GM12878 (cell line): ENCODE data around the gene AGAP1.

Source experiments
- BHLHE40 ChIP-seq, 2 experiments: fragments of 450-650 bp in 1 of 2; IDR thresholded peaks; 2 replicates each; pipeline ENCODE4 v1.6.1; 2011 to 2017; ENCODE audit warnings: low read depth in 2 of 2, borderline replicate concordance in 1 of 2, improper control_type of control experiment in 1 of 2, low read length in 1 of 2, mild to moderate bottlenecking in 1 of 2
- CEBPB ChIP-seq, 2 experiments: fragments of 150-350 bp in 1 of 2; IDR thresholded peaks; 2 replicates each; pipeline ENCODE4 v1.6.1; 2012 to 2014; ENCODE audit warnings: low read depth in 2 of 2, low read length in 2 of 2, borderline replicate concordance in 1 of 2, inconsistent platforms in 1 of 2
- CHD2 ChIP-seq: IDR thresholded peaks from 2 replicates; pipeline ENCODE4 v1.6.1; 2011; ENCODE audit warnings: low read depth, low read length, improper control_type of control experiment, borderline replicate concordance
- EP300 ChIP-seq, 2 experiments: fragments of 150-350 bp in 1 of 2; IDR thresholded peaks; 2 replicates each; pipeline ENCODE4 v1.6.1; 2011 to 2012; ENCODE audit warnings: low read depth in 2 of 2, low read length in 2 of 2, borderline replicate concordance in 1 of 2, improper control_type of control experiment in 1 of 2, inconsistent platforms in 1 of 2; ENCODE audit not compliant: control insufficient read depth in 1 of 2
- FOXM1 ChIP-seq: IDR thresholded peaks from 2 replicates; pipeline ENCODE4 v1.6.1; 2012; ENCODE audit warnings: low read depth, mild to moderate bottlenecking, inconsistent platforms, low read length, moderate library complexity
- KAT2A ChIP-seq: conservative IDR thresholded peaks from 2 replicates; pipeline ENCODE4 v1.6.1; 2011; ENCODE audit warnings: low read depth, low read length; ENCODE audit not compliant: control insufficient read depth
- POLR2A ChIP-seq: IDR thresholded peaks from 2 replicates; pipeline ENCODE4 v1.6.1; 2011; ENCODE audit warnings: low read depth, mild to moderate bottlenecking, low read length
- RAD21 ChIP-seq: IDR thresholded peaks from 2 replicates; pipeline ENCODE4 v1.6.1; 2011; ENCODE audit warnings: mild to moderate bottlenecking, low read depth, low read length, moderate library complexity; ENCODE audit not compliant: insufficient read depth
- TAF1 ChIP-seq: IDR thresholded peaks from 2 replicates; pipeline ENCODE4 v1.6.1; 2011; ENCODE audit warnings: mild to moderate bottlenecking, low read depth, low read length, borderline replicate concordance
- USF2 ChIP-seq: IDR thresholded peaks from 2 replicates; pipeline ENCODE4 v1.6.1; 2011; ENCODE audit warnings: low read depth, low read length, improper control_type of control experiment, borderline replicate concordance
- YY1 ChIP-seq: IDR thresholded peaks from 2 replicates; pipeline ENCODE4 v1.6.1; 2011; ENCODE audit warnings: low read depth, mild to moderate bottlenecking, low read length
- ZNF274 ChIP-seq: IDR thresholded peaks from one replicate; pipeline ENCODE4 v1.8.0; 2011; ENCODE audit not compliant: insufficient read length, insufficient read depth
- TF ChIP-seq, protein P1 (sequence below), 3 experiments: IDR thresholded peaks in 2 of 3; conservative IDR thresholded peaks in 1 of 3; 2 replicates each; pipeline ENCODE4 v1.5.1; 2011; ENCODE audit warnings: low read depth in 3 of 3, low read length in 3 of 3, mild to moderate bottlenecking in 3 of 3, control low read depth in 2 of 3, moderate library complexity in 2 of 3, inconsistent platforms in 1 of 3, mixed read lengths in 1 of 3; ENCODE audit not compliant: control insufficient read depth in 2 of 3, insufficient read depth in 1 of 3; ENCODE audit errors: extremely low read depth in 1 of 3
- TF ChIP-seq, protein P2 (sequence below): IDR thresholded peaks from 2 replicates; pipeline ENCODE4 v1.6.1; 2012; ENCODE audit warnings: low read depth, low read length, improper control_type of control experiment

GRCh38 chr2:235745597-235745996 lies 251.8 kb downstream of the AGAP1 start:
- TF ChIP-seq KAT2A: no peak
- TF ChIP-seq, protein P1, sequence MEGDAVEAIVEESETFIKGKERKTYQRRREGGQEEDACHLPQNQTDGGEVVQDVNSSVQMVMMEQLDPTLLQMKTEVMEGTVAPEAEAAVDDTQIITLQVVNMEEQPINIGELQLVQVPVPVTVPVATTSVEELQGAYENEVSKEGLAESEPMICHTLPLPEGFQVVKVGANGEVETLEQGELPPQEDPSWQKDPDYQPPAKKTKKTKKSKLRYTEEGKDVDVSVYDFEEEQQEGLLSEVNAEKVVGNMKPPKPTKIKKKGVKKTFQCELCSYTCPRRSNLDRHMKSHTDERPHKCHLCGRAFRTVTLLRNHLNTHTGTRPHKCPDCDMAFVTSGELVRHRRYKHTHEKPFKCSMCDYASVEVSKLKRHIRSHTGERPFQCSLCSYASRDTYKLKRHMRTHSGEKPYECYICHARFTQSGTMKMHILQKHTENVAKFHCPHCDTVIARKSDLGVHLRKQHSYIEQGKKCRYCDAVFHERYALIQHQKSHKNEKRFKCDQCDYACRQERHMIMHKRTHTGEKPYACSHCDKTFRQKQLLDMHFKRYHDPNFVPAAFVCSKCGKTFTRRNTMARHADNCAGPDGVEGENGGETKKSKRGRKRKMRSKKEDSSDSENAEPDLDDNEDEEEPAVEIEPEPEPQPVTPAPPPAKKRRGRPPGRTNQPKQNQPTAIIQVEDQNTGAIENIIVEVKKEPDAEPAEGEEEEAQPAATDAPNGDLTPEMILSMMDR (IDR thresholded peaks at IDR 0.05 in 2 of 3, conservative IDR thresholded peaks at IDR 0.05 in 1 of 3; ENCODE audit: control insufficient read depth in 2 of 3, extremely low read depth in 1 of 3, insufficient read depth in 1 of 3, low read depth in 3 of 3, low read length in 3 of 3): no peak
- no peak for TF ChIP-seq ZNF274
- no peak for TF ChIP-seq POLR2A
- no peak for TF ChIP-seq CHD2
- TF ChIP-seq YY1: no peak
- no peak for TF ChIP-seq EP300 (IDR thresholded peaks at IDR 0.05; ENCODE audit: borderline replicate concordance in 1 of 2, control insufficient read depth in 1 of 2, low read depth in 2 of 2, low read length in 2 of 2)
- TF ChIP-seq RAD21: no peak
- TF ChIP-seq FOXM1: no peak
- TF ChIP-seq, protein P2, sequence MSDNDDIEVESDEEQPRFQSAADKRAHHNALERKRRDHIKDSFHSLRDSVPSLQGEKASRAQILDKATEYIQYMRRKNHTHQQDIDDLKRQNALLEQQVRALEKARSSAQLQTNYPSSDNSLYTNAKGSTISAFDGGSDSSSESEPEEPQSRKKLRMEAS: no peak
- no peak for TF ChIP-seq BHLHE40 (IDR thresholded peaks at IDR 0.05; ENCODE audit: borderline replicate concordance in 1 of 2, low read depth in 2 of 2, low read length in 1 of 2)
- no peak for TF ChIP-seq USF2
- no peak for TF ChIP-seq CEBPB (IDR thresholded peaks at IDR 0.05; ENCODE audit: borderline replicate concordance in 1 of 2, low read depth in 2 of 2, low read length in 2 of 2)
- TF ChIP-seq TAF1: no peak
